ENCODE results near the gene BCAS1.

GRCh38 chr20:54083459-54083858, 13.1 kb upstream of the BCAS1 start:
- no peak for TF ChIP-seq POLR2AphosphoS5 (IDR thresholded peaks at IDR 0.05; ENCODE audit: low read depth, low read length)
- TF ChIP-seq CTCF (IDR thresholded peaks at IDR 0.05), result no peak
- TF ChIP-seq PBX3 (IDR thresholded peaks at IDR 0.05), result no peak
- TF ChIP-seq SIN3A (IDR thresholded peaks at IDR 0.05; ENCODE audit: borderline replicate concordance, low read depth, low read length), result no peak
- no peak for TF ChIP-seq TAF1 (IDR thresholded peaks at IDR 0.05; ENCODE audit: borderline replicate concordance, low read depth, low read length)
- no peak for TF ChIP-seq ZBTB33 (IDR thresholded peaks at IDR 0.05; ENCODE audit: borderline replicate concordance, low read depth)
- no peak for TF ChIP-seq RAD21 (IDR thresholded peaks at IDR 0.05; ENCODE audit: low read length)
- TF ChIP-seq MAX (IDR thresholded peaks at IDR 0.05; ENCODE audit: low read depth), result no peak
- no peak for TF ChIP-seq EP300 (IDR thresholded peaks at IDR 0.05; ENCODE audit: borderline replicate concordance in 1 of 2, low read depth in 1 of 2, low read length in 1 of 2)
- no peak for TF ChIP-seq NRF1 (IDR thresholded peaks at IDR 0.05; ENCODE audit: low read depth, low read length)
- TF ChIP-seq ELF1 (IDR thresholded peaks at IDR 0.05), result no peak

Measured in SK-N-SH (cell line).